H9 (cell line): Measurements from ENCODE around the gene NOS1AP. TPM values are rescaled to one million over a fixed set of nuclear protein-coding genes. Genes with fewer than 3 reads are reported as not detected.

ENCODE experiments used
- DNase-seq: peaks from one replicate; pipeline ENCODE4 v3.0.0-alpha.2; 2017
- H2AFZ ChIP-seq: one replicate; pipeline ENCODE4 v1.6.1; 2013; ENCODE audit warnings: mild to moderate bottlenecking, low read length, control low read depth, moderate library complexity
- H2AK5ac ChIP-seq: 2 replicates; pipeline ENCODE4 v1.6.1; 2013; ENCODE audit warnings: low read length, control low read depth, mixed read lengths; ENCODE audit not compliant: insufficient read length
- H2BK120ac ChIP-seq: one replicate; pipeline ENCODE4 v1.6.1; 2013; ENCODE audit warnings: low read depth, mild to moderate bottlenecking, low read length, control low read depth, inconsistent platforms; ENCODE audit not compliant: poor library complexity, severe bottlenecking
- H2BK12ac ChIP-seq: 2 replicates; pipeline ENCODE4 v1.6.1; 2013; ENCODE audit warnings: low read length, control low read depth, mixed read lengths, low read depth; ENCODE audit not compliant: insufficient read length
- H2BK15ac ChIP-seq: 2 replicates; pipeline ENCODE4 v1.6.1; 2013; ENCODE audit warnings: low read depth, low read length, control low read depth
- H2BK20ac ChIP-seq: one replicate; pipeline ENCODE4 v1.6.1; 2013; ENCODE audit warnings: low read depth, mild to moderate bottlenecking, low read length, control low read depth, inconsistent platforms; ENCODE audit not compliant: poor library complexity, severe bottlenecking
- H2BK5ac ChIP-seq: 2 replicates; pipeline ENCODE4 v1.6.1; 2013; ENCODE audit warnings: low read length, control low read depth, mixed read lengths; ENCODE audit not compliant: insufficient read length
- H3K14ac ChIP-seq: 2 replicates; pipeline ENCODE4 v1.6.1; 2013; ENCODE audit warnings: low read length, control low read depth; ENCODE audit not compliant: insufficient read depth
- H3K18ac ChIP-seq: 2 replicates; pipeline ENCODE4 v1.6.1; 2013; ENCODE audit warnings: low read depth, mild to moderate bottlenecking, mixed read lengths, low read length, control low read depth; ENCODE audit not compliant: insufficient read length
- H3K23ac ChIP-seq: 2 replicates; pipeline ENCODE4 v1.6.1; 2013; ENCODE audit warnings: low read length, control low read depth, mixed read lengths, low read depth; ENCODE audit not compliant: insufficient read length
- H3K23me2 ChIP-seq: 2 replicates; pipeline ENCODE4 v1.6.1; 2013; ENCODE audit warnings: low read depth, mild to moderate bottlenecking, mixed read lengths, low read length, control low read depth; ENCODE audit not compliant: insufficient read length, poor library complexity, severe bottlenecking
- H3K27ac ChIP-seq: 2 replicates; pipeline ENCODE4 v1.5.1; 2013; ENCODE audit warnings: low read length, control low read depth, mixed read lengths, low read depth; ENCODE audit not compliant: insufficient read length
- H3K27me3 ChIP-seq: 2 replicates; pipeline ENCODE4 v1.6.1; 2013; ENCODE audit warnings: low read length, control low read depth, inconsistent platforms; ENCODE audit not compliant: insufficient read depth
- H3K4ac ChIP-seq: 2 replicates; pipeline ENCODE4 v1.6.1; 2013; ENCODE audit warnings: low read depth, mild to moderate bottlenecking, control low read depth, inconsistent platforms, low read length, moderate library complexity
- H3K4me1 ChIP-seq: 2 replicates; pipeline ENCODE4 v1.6.1; 2013; ENCODE audit warnings: low read length, control low read depth, inconsistent platforms; ENCODE audit not compliant: insufficient read depth
- H3K4me2 ChIP-seq: 2 replicates; pipeline ENCODE4 v1.6.1; 2013; ENCODE audit warnings: low read length, control low read depth, mixed read lengths; ENCODE audit not compliant: insufficient read length, insufficient read depth
- H3K56ac ChIP-seq: 2 replicates; pipeline ENCODE4 v1.6.1; 2013; ENCODE audit warnings: low read depth, mild to moderate bottlenecking, mixed read lengths, low read length, control low read depth; ENCODE audit not compliant: insufficient read length
- H3K79me1 ChIP-seq: 2 replicates; pipeline ENCODE4 v1.6.1; 2013; ENCODE audit warnings: low read depth, mild to moderate bottlenecking, moderate library complexity, low read length, control low read depth, inconsistent platforms; ENCODE audit not compliant: insufficient read depth, poor library complexity, severe bottlenecking
- H3K79me2 ChIP-seq: 2 replicates; pipeline ENCODE4 v1.6.1; 2013; ENCODE audit warnings: low read length, control low read depth, inconsistent platforms; ENCODE audit not compliant: insufficient read depth
- H3K9ac ChIP-seq: 2 replicates; pipeline ENCODE4 v1.6.1; 2013; ENCODE audit warnings: low read length, control low read depth, mixed read lengths; ENCODE audit not compliant: insufficient read length; ENCODE audit errors: extremely low read depth
- H3K9me3 ChIP-seq: one replicate; pipeline ENCODE4 v1.6.1; 2013; ENCODE audit warnings: low read depth, low read length, inconsistent platforms; ENCODE audit not compliant: control insufficient read depth
- H3T11ph ChIP-seq: one replicate; pipeline ENCODE4 v1.6.1; 2013; ENCODE audit warnings: mild to moderate bottlenecking, low read length, control low read depth, inconsistent platforms
- H4K20me1 ChIP-seq: one replicate; pipeline ENCODE4 v1.6.1; 2013; ENCODE audit not compliant: control insufficient read depth, insufficient read length, insufficient read depth
- H4K5ac ChIP-seq: 2 replicates; pipeline ENCODE4 v1.6.1; 2013; ENCODE audit warnings: low read depth, mild to moderate bottlenecking, mixed read lengths, low read length, control low read depth; ENCODE audit not compliant: insufficient read length
- H4K8ac ChIP-seq: replicated peaks from 2 replicates; pipeline ENCODE4 v1.6.1; 2013; ENCODE audit warnings: low read length, control low read depth, mixed read lengths, low read depth; ENCODE audit not compliant: insufficient read length
- H4K91ac ChIP-seq: 2 replicates; pipeline ENCODE4 v1.6.1; 2013; ENCODE audit warnings: low read depth, mild to moderate bottlenecking, moderate library complexity, mixed read lengths, low read length, control low read depth; ENCODE audit not compliant: insufficient read length
- H3K27ac Mint-ChIP-seq, 3 experiments: 2 replicates in 2 of 3; 3 replicates in 1 of 3; pipeline ENCODE4 v1.8.0; 2020 to 2021; ENCODE audit warnings: mixed read lengths in 3 of 3, mild to moderate bottlenecking in 1 of 3, moderate library complexity in 1 of 3
- H3K27me3 Mint-ChIP-seq: 2 replicates; pipeline ENCODE4 v1.8.0; 2021; ENCODE audit warnings: low read depth, mild to moderate bottlenecking, moderate library complexity, mixed read lengths
- H3K36me3 Mint-ChIP-seq, 3 experiments: 2 replicates in 2 of 3; 3 replicates in 1 of 3; pipeline ENCODE4 v1.8.0; 2020 to 2021; ENCODE audit warnings: low read depth in 3 of 3, mixed read lengths in 3 of 3; ENCODE audit not compliant: insufficient read depth in 1 of 3
- H3K4me1 Mint-ChIP-seq, 2 experiments: 2 replicates each; pipeline ENCODE4 v1.8.0; 2020; ENCODE audit warnings: mixed read lengths in 2 of 2
- H3K4me3 Mint-ChIP-seq, 2 experiments: 2 replicates in 1 of 2; 3 replicates in 1 of 2; pipeline ENCODE4 v1.8.0; 2020 to 2021; ENCODE audit warnings: mild to moderate bottlenecking in 2 of 2, mixed read lengths in 2 of 2, moderate library complexity in 1 of 2
- H3K9me3 Mint-ChIP-seq, 2 experiments: 2 replicates in 1 of 2; 3 replicates in 1 of 2; pipeline ENCODE4 v1.8.0; 2020; ENCODE audit warnings: mild to moderate bottlenecking in 2 of 2, mixed read lengths in 2 of 2, moderate library complexity in 1 of 2
- CTCF ChIP-seq: fragments of 200-600 bp; sonication (generic); conservative IDR thresholded peaks from 3 replicates; pipeline ENCODE4 v1.8.0; 2021; ENCODE audit warnings: antibody characterized with exemption, mild to moderate bottlenecking
- total RNA-seq: library from RNA; stranded (reverse); gene quantifications from 2 replicates; pipeline ENCODE4 v1.2.1, GENCODE V29; 2021

The NOS1AP gene
- total RNA-seq, 1 experiment from 2014 or later = 8.4 TPM

- H2BK120ac ChIP-seq = no peak overlapping the region
- H4K5ac ChIP-seq = no peak overlapping the region
- no peaks in the 10 kb centered on the region for H3K9me3 Mint-ChIP-seq
- H3K4me3 Mint-ChIP-seq = no peak overlapping the region
- H3K23me2 ChIP-seq = no peaks in the 10 kb centered on the region
- no peaks in the 10 kb centered on the region for H3K79me1 ChIP-seq
- no peak overlapping the region for H4K91ac ChIP-seq
- no peak overlapping the region for H2BK20ac ChIP-seq
- no peak for TF ChIP-seq CTCF
- no peak overlapping the region for H2BK15ac ChIP-seq
- H3K4me1 Mint-ChIP-seq = peaks cover 21 to 27% of the 10 kb centered on the region in 2 experiments
- peaks cover 10% of the 10 kb centered on the region for H3K27me3 Mint-ChIP-seq
- H3K27ac Mint-ChIP-seq = no peak overlapping the region
- H3K4me1 ChIP-seq = peaks cover 23% of the 10 kb centered on the region
- no peak overlapping the region for H2BK12ac ChIP-seq
- H3K18ac ChIP-seq = no peak overlapping the region
- H3K79me2 ChIP-seq = peaks cover 4% of the 10 kb centered on the region; the same call in 1 of the 2 replicates
- H3K4me2 ChIP-seq = no peak overlapping the region
- no peaks in the 10 kb centered on the region; a peak in 1 of 7 replicates for H3K36me3 Mint-ChIP-seq
- no peak for DNase-seq
- H3T11ph ChIP-seq = no peak overlapping the region
- H3K23ac ChIP-seq = no peak overlapping the region
- no peak overlapping the region for H2BK5ac ChIP-seq
- H3K14ac ChIP-seq = no peak overlapping the region
- H4K8ac ChIP-seq = no peak overlapping the region
- H3K56ac ChIP-seq = no peak overlapping the region
- H3K9ac ChIP-seq = no peak overlapping the region
- no peaks in the 10 kb centered on the region for H3K27me3 ChIP-seq
- no peak overlapping the region for H2AFZ ChIP-seq
- H4K20me1 ChIP-seq = peaks cover 2% of the 10 kb centered on the region
- no peaks in the 10 kb centered on the region for H3K9me3 ChIP-seq
- H3K27ac ChIP-seq = no peak overlapping the region
- H2AK5ac ChIP-seq = no peak overlapping the region
- H3K4ac ChIP-seq = no peak overlapping the region
These were observed 80.6 kb downstream of the NOS1AP start for GRCh38 chr1:162150112-162150511.
